HepG2 (cell line): ENCODE measurements around the gene IQUB. TPM values are rescaled to one million over a fixed set of nuclear protein-coding genes. Genes with fewer than 3 reads are reported as not detected.

Source experiments
- ATAC-seq: fragments of 200-7000 bp; cut with Tn5 transposase; 3 replicates; pipeline ENCODE4 v1.9.1; 2020; ENCODE audit warnings: mild to moderate bottlenecking, moderate library complexity
- BruUV-seq: library from RNA; stranded (reverse); fragments of 400-500 nt; replicated peaks from 2 replicates; lab custom pipeline; 2021; lab: Mats Ljungman, UMichigan
- CTCF ChIA-PET: fragments of 300-600 bp; formaldehyde crosslinking; extraction: SDS; loops from one replicate; lab custom pipeline; 2021; ENCODE audit warnings: low total read pairs, inconsistent platforms, low intra/inter-chr PET ratio; lab: Yijun Ruan, JAX
- POLR2A ChIA-PET: fragments of 350-600 bp; sonication (Branson Sonifier 250); formaldehyde crosslinking; loops from one replicate; lab custom pipeline; 2020; ENCODE audit warnings: antibody characterized with exemption, inconsistent platforms; lab: Yijun Ruan, JAX
- DNase-seq: peaks from one replicate; pipeline ENCODE4 v3.0.0-alpha.2; 2015; ENCODE audit warnings: low spot score
- FAIRE-seq: peaks from 3 replicates; lab custom pipeline; 2011; peaks lifted over from hg19 to GRCh38; lab: Jason Lieb, UNC
- H2AFZ ChIP-seq: one replicate; pipeline ENCODE4 v1.6.1; 2011; ENCODE audit warnings: low read length, inconsistent platforms
- H3K27ac ChIP-seq: fragments of 300-600 bp; 3 replicates; pipeline ENCODE4 v1.8.0; 2011; ENCODE audit warnings: mixed run types, mild to moderate bottlenecking, mixed read lengths, low read length, inconsistent platforms; ENCODE audit not compliant: insufficient read depth; ENCODE audit errors: extremely low read length
- H3K27me3 ChIP-seq, 2 experiments: fragments of 200-600 bp in 1 of 2; 2 replicates in 1 of 2; 3 replicates in 1 of 2; pipeline versions ENCODE4 v1.6.0 to v1.8.0; 2011; ENCODE audit warnings: low read length in 2 of 2, mild to moderate bottlenecking in 2 of 2, moderate library complexity in 2 of 2, inconsistent platforms in 1 of 2; ENCODE audit not compliant: insufficient read depth in 2 of 2, control insufficient read depth in 1 of 2
- H3K36me3 ChIP-seq, 2 experiments: fragments of 200-600 bp in 1 of 2; replicated peaks in 1 of 2; 2 replicates in 1 of 2; 3 replicates in 1 of 2; pipeline versions ENCODE4 v1.5.1 to v1.8.0; 2011; ENCODE audit warnings: low read length in 2 of 2, inconsistent platforms in 1 of 2; ENCODE audit not compliant: insufficient read depth in 2 of 2, control insufficient read depth in 1 of 2
- H3K4me1 ChIP-seq: 2 replicates; pipeline ENCODE4 v1.5.1; 2012; ENCODE audit warnings: low read length, inconsistent platforms; ENCODE audit not compliant: insufficient read depth
- H3K4me2 ChIP-seq: 2 replicates; pipeline ENCODE4 v1.6.0; 2011; ENCODE audit warnings: low read depth, low read length, inconsistent platforms
- H3K4me3 ChIP-seq, 3 experiments: fragments of 200-600 bp in 1 of 3; sonication (generic), shearing (Covaris generic) in 1 of 3; replicated peaks in 1 of 3; 2 replicates each; pipeline ENCODE4 v1.5.1; 2011 to 2016; ENCODE audit warnings: low read length in 3 of 3, inconsistent platforms in 2 of 3, low read depth in 2 of 3, mild to moderate bottlenecking in 2 of 3, control low read depth in 1 of 3, mixed read lengths in 1 of 3; ENCODE audit not compliant: insufficient read depth in 1 of 3
- H3K79me2 ChIP-seq: one replicate; pipeline ENCODE4 v1.6.1; 2011; ENCODE audit warnings: low read length, inconsistent platforms; ENCODE audit not compliant: insufficient read depth
- H3K9ac ChIP-seq: 2 replicates; pipeline ENCODE4 v1.6.0; 2011; ENCODE audit warnings: mild to moderate bottlenecking, low read depth, low read length, inconsistent platforms; ENCODE audit not compliant: insufficient read depth
- H3K9me3 ChIP-seq: 2 replicates; pipeline ENCODE4 v1.5.1; 2012; ENCODE audit warnings: mild to moderate bottlenecking, low read length
- H4K20me1 ChIP-seq: 2 replicates; pipeline ENCODE4 v1.6.0; 2011; ENCODE audit warnings: inconsistent platforms, mild to moderate bottlenecking, low read length, moderate library complexity; ENCODE audit not compliant: insufficient read depth
- ARID4A ChIP-seq: sonication (generic); formaldehyde crosslinking; IDR thresholded peaks from 2 replicates; pipeline ENCODE4 v1.5.0; 2020; ENCODE audit warnings: mild to moderate bottlenecking, missing genetic modification reagents, borderline replicate concordance
- DNMT1 ChIP-seq: sonication (generic); formaldehyde crosslinking; IDR thresholded peaks from 2 replicates; pipeline ENCODE4 v1.5.1; 2020; ENCODE audit warnings: mild to moderate bottlenecking, missing genetic modification reagents
- GTF3A ChIP-seq: sonication (generic); formaldehyde crosslinking; conservative IDR thresholded peaks from 2 replicates; pipeline ENCODE4 v1.4.0; 2020; ENCODE audit warnings: mild to moderate bottlenecking, missing genetic modification reagents
- KLF11 ChIP-seq: IDR thresholded peaks from 2 replicates; pipeline ENCODE4 v1.6.1; 2016; ENCODE audit warnings: missing compliant biosample characterization
- NCOR1 ChIP-seq: fragments of 200-600 bp; sonication (generic); IDR thresholded peaks from 2 replicates; pipeline ENCODE4 v1.7.0; 2017; ENCODE audit warnings: antibody characterized with exemption, low read length, borderline replicate concordance
- SP4 ChIP-seq: sonication (generic); formaldehyde crosslinking; IDR thresholded peaks from 2 replicates; pipeline ENCODE4 v1.8.1; 2023; ENCODE audit warnings: mild to moderate bottlenecking, missing genetic modification reagents
- ZBTB8A ChIP-seq: sonication (generic); formaldehyde crosslinking; IDR thresholded peaks from 2 replicates; pipeline ENCODE4 v1.4.0; 2020; ENCODE audit warnings: mild to moderate bottlenecking, low read depth, missing genetic modification reagents, borderline replicate concordance
- ZNF740 ChIP-seq: sonication (generic); formaldehyde crosslinking; IDR thresholded peaks from 2 replicates; pipeline ENCODE4 v1.4.0; 2020; ENCODE audit warnings: missing genetic modification reagents
- ZNF883 ChIP-seq: sonication (generic); formaldehyde crosslinking; IDR thresholded peaks from 2 replicates; pipeline ENCODE4 v1.5.1; 2020; ENCODE audit warnings: mild to moderate bottlenecking, missing genetic modification reagents; ENCODE audit errors: not compliant biosample characterization
- WGBS: methylation state at CpG from one replicate; pipeline ENCODE4 v1.1.6; 2017; ENCODE audit warnings: low lambda C conversion rate; 5-methylcytosine and 5-hydroxymethylcytosine counted together
- in situ Hi-C: cut with HindIII; loops from 2 replicates; pipeline ENCODE4 v1.10.0; 2017; ENCODE audit warnings: low pct_unique_long_range_greater_than_20kb; ENCODE audit not compliant: extremely low pct_ligation_motif_present
- intact Hi-C: fragments of 100-400 bp; cut with micrococcal nuclease; formaldehyde crosslinking; loops from one replicate; pipeline ENCODE4 v1.10.0; 2022; ENCODE audit not compliant: unreplicated experiment
- polyA plus RNA-seq, 8 experiments: library from polyadenylated mRNA; depleted of rRNA in 3 of 8; stranded (reverse) in 7 of 8; unstranded in 1 of 8; fragments of >200 nt; fragmentation: Illumina TruSeq in 4 of 8; extraction: Trizol in 4 of 8; gene quantifications; 2 replicates each; pipeline versions ENCODE4 v1.2.1 to v1.2.3, GENCODE V29; 2011 to 2016; ENCODE audit warnings: low read depth in 4 of 8, missing spikeins in 1 of 8, mixed read lengths in 1 of 8; ENCODE audit not compliant: insufficient read depth in 1 of 8
- total RNA-seq, 5 experiments: library from RNA; depleted of rRNA; stranded (reverse); fragments of >200 nt; fragmentation: Illumina TruSeq; extraction: Trizol; gene quantifications; 2 replicates each; pipeline ENCODE4 v1.2.3, GENCODE V29; 2016; ENCODE audit warnings: low read depth in 1 of 5

The IQUB gene
- total and polyA plus RNA-seq, 2 of the 13 experiments (the other 11 are each of a cell fraction or from before 2014, with no cell fraction given) = 0.07 TPM; not detected in 1

- intact Hi-C loops = loop anchor here (10.0 kb wide), 1 partner anchor 127 kb away; no protein-coding TSS in a partner anchor
- no TSS peak for BruUV-seq
Observed at GRCh38 chr7:123498031-123498430, 36.4 kb downstream of the IQUB start.

More at GRCh38 chr7:123498031-123498430, 36.4 kb downstream of the IQUB start:
- no peak overlapping the region for H3K4me3 ChIP-seq
- H3K9ac ChIP-seq = no peak overlapping the region
- POLR2A ChIA-PET = no interaction called here
- TF ChIP-seq ZNF740 (CRISPR knock-in tag) (no peak), KLF11 (CRISPR knock-in tag) (no peak), ARID4A (CRISPR knock-in tag) (no peak), SP4 (CRISPR knock-in tag) (no peak), GTF3A (CRISPR knock-in tag) (no peak), ZNF883 (CRISPR knock-in tag) (no peak), DNMT1 (CRISPR knock-in tag) (no peak), NCOR1 (no peak), ZBTB8A (CRISPR knock-in tag) (no peak)
- WGBS = 7% methylated on average over 1 of the region's 1 CpG
- no peak for DNase-seq
- H2AFZ ChIP-seq = no peak overlapping the region
- ATAC-seq = no peak
- H3K4me1 ChIP-seq = no peaks in the 10 kb centered on the region
- H3K27ac ChIP-seq = no peak overlapping the region
- no peaks in the 10 kb centered on the region for H3K36me3 ChIP-seq
- no peak overlapping the region for H3K4me2 ChIP-seq
- no peaks in the 10 kb centered on the region for H4K20me1 ChIP-seq
- CTCF ChIA-PET = no interaction called here
- no peaks in the 10 kb centered on the region for H3K9me3 ChIP-seq
- no peaks in the 10 kb centered on the region for H3K27me3 ChIP-seq
- no peak for FAIRE-seq
- in situ Hi-C loops = no loop called here
- no peaks in the 10 kb centered on the region for H3K79me2 ChIP-seq
